ENCODE data around the gene JAML. TPM values are rescaled to one million over a fixed set of nuclear protein-coding genes. Genes with fewer than 3 reads are reported as not detected.
A peak's percentile ranks its signal among the peaks of the same experiment; 100 is the strongest.

JAML gene
- total and polyA plus RNA-seq, 9 of the 15 experiments (the other 6 are each of a cell fraction or from before 2014, with no cell fraction given): 0.05 to 0.32 (median 0.22) TPM; not detected in 4

DNA sequence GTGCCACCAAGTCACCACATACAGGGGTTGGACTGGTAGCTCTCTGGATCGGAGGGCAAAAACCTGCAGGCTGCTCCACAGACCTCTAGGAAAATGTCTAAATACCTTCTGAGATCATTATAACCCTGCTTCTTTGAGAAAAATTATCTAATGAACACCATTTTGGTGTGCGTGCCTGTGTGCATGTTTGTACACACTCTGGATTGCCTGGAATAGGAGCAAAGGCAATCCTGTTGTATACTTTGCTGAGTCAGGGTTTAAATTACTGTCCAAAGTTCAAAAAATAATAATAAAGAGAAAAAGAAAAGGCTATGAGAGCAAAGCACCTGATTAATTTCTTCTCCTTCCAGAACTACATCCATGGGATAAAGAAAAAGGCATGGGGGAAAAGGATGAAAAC is 11.0 kb downstream of the JAML start (continued):
- TF ChIP-seq ZNF561 (CRISPR knock-in tag; conservative IDR thresholded peaks at IDR 0.05): no peak
- TF ChIP-seq, protein P1, sequence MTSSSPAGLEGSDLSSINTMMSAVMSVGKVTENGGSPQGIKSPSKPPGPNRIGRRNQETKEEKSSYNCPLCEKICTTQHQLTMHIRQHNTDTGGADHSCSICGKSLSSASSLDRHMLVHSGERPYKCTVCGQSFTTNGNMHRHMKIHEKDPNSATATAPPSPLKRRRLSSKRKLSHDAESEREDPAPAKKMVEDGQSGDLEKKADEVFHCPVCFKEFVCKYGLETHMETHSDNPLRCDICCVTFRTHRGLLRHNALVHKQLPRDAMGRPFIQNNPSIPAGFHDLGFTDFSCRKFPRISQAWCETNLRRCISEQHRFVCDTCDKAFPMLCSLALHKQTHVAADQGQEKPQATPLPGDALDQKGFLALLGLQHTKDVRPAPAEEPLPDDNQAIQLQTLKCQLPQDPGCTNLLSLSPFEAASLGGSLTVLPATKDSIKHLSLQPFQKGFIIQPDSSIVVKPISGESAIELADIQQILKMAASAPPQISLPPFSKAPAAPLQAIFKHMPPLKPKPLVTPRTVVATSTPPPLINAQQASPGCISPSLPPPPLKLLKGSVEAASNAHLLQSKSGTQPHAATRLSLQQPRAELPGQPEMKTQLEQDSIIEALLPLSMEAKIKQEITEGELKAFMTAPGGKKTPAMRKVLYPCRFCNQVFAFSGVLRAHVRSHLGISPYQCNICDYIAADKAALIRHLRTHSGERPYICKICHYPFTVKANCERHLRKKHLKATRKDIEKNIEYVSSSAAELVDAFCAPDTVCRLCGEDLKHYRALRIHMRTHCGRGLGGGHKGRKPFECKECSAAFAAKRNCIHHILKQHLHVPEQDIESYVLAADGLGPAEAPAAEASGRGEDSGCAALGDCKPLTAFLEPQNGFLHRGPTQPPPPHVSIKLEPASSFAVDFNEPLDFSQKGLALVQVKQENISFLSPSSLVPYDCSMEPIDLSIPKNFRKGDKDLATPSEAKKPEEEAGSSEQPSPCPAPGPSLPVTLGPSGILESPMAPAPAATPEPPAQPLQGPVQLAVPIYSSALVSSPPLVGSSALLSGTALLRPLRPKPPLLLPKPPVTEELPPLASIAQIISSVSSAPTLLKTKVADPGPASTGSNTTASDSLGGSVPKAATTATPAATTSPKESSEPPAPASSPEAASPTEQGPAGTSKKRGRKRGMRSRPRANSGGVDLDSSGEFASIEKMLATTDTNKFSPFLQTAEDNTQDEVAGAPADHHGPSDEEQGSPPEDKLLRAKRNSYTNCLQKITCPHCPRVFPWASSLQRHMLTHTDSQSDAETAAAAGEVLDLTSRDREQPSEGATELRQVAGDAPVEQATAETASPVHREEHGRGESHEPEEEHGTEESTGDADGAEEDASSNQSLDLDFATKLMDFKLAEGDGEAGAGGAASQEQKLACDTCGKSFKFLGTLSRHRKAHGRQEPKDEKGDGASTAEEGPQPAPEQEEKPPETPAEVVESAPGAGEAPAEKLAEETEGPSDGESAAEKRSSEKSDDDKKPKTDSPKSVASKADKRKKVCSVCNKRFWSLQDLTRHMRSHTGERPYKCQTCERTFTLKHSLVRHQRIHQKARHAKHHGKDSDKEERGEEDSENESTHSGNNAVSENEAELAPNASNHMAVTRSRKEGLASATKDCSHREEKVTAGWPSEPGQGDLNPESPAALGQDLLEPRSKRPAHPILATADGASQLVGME (CRISPR knock-in tag; IDR thresholded peaks at IDR 0.05): no peak
- TF ChIP-seq GTF2B (IDR thresholded peaks at IDR 0.05; ENCODE audit: extremely low read depth, insufficient read length): no peak
- TF ChIP-seq CHD2 (IDR thresholded peaks at IDR 0.05; ENCODE audit: low read depth, low read length): no peak
- TF ChIP-seq, protein P2, sequence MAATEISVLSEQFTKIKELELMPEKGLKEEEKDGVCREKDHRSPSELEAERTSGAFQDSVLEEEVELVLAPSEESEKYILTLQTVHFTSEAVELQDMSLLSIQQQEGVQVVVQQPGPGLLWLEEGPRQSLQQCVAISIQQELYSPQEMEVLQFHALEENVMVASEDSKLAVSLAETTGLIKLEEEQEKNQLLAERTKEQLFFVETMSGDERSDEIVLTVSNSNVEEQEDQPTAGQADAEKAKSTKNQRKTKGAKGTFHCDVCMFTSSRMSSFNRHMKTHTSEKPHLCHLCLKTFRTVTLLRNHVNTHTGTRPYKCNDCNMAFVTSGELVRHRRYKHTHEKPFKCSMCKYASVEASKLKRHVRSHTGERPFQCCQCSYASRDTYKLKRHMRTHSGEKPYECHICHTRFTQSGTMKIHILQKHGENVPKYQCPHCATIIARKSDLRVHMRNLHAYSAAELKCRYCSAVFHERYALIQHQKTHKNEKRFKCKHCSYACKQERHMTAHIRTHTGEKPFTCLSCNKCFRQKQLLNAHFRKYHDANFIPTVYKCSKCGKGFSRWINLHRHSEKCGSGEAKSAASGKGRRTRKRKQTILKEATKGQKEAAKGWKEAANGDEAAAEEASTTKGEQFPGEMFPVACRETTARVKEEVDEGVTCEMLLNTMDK (IDR thresholded peaks at IDR 0.05; ENCODE audit: borderline replicate concordance, insufficient read depth, low read depth, low read length, poor library complexity, severe bottlenecking): no peak
- no peak for TF ChIP-seq SOX6 (IDR thresholded peaks at IDR 0.05)
- TF ChIP-seq MAFK (IDR thresholded peaks at IDR 0.05; ENCODE audit: low read length): peak; percentile 87
- TF ChIP-seq SMAD2 (IDR thresholded peaks at IDR 0.05; ENCODE audit: low read depth, low read length): no peak
- TF ChIP-seq ZBTB49 (CRISPR knock-in tag; IDR thresholded peaks at IDR 0.05; ENCODE audit: borderline replicate concordance): no peak
- no peak for TF ChIP-seq ATF4 (CRISPR knock-in tag; IDR thresholded peaks at IDR 0.05)
- TF ChIP-seq MTF1 (CRISPR knock-in tag; IDR thresholded peaks at IDR 0.05; ENCODE audit: borderline replicate concordance): no peak
- TF ChIP-seq DDX20 (tag; IDR thresholded peaks at IDR 0.05; ENCODE audit: low read depth): no peak
- peak; percentile 87 for TF ChIP-seq MAFF (IDR thresholded peaks at IDR 0.05; ENCODE audit: low read length)
- no peak for TF ChIP-seq TAF1 (IDR thresholded peaks at IDR 0.05; ENCODE audit: control insufficient read depth, extremely low read depth, insufficient read depth, low read length, severe bottlenecking)
- TF ChIP-seq ZNF143 (CRISPR knock-in tag; IDR thresholded peaks at IDR 0.05): no peak
- TF ChIP-seq CBX5 (IDR thresholded peaks at IDR 0.05; ENCODE audit: borderline replicate concordance, low read depth): no peak
- no peak for TF ChIP-seq ZNF431 (CRISPR knock-in tag; IDR thresholded peaks at IDR 0.05)
